ENCODE measurements around the gene GOT1.

GOT1 gene

GRCh38 chr10:99435986-99436638 lies 5.7 kb upstream of the GOT1 start:
- Histone ChIP-seq H3K4me1 (ENCODE audit: control insufficient read depth, insufficient read depth, low read length, poor library complexity, severe bottlenecking) (peaks cover 6% of the 10 kb centered on the region), H3K27ac (ENCODE audit: insufficient read depth, low read length, poor library complexity, severe bottlenecking) (no peak overlapping the region), H3K36me3 (ENCODE audit: control insufficient read depth, insufficient read depth, low read length) (no peaks in the 10 kb centered on the region), H3K9me3 (ENCODE audit: control insufficient read depth, low read length) (no peaks in the 10 kb centered on the region), H3K27me3 (replicated peaks; ENCODE audit: control insufficient read depth, insufficient read depth, low read length, poor library complexity, severe bottlenecking) (no peaks in the 10 kb centered on the region), H3K4me3 (ENCODE audit: insufficient read depth, low read depth, low read length, poor library complexity, severe bottlenecking) (no peak overlapping the region)
- no peak for DNase-seq

- Histone ChIP-seq H3K4me3 (ENCODE audit: insufficient read depth, low read depth, low read length, poor library complexity, severe bottlenecking) (no peak overlapping the region), H3K27ac (ENCODE audit: insufficient read depth, low read length, poor library complexity, severe bottlenecking) (no peak overlapping the region), H3K27me3 (replicated peaks; ENCODE audit: control insufficient read depth, insufficient read depth, low read length, poor library complexity, severe bottlenecking) (no peaks in the 10 kb centered on the region), H3K36me3 (ENCODE audit: control insufficient read depth, insufficient read depth, low read length) (no peaks in the 10 kb centered on the region), H3K9me3 (ENCODE audit: control insufficient read depth, low read length) (no peaks in the 10 kb centered on the region), H3K4me1 (ENCODE audit: control insufficient read depth, insufficient read depth, low read length, poor library complexity, severe bottlenecking) (peaks cover 16% of the 10 kb centered on the region)
- DNase-seq = no peak
Measured at GRCh38 chr10:99433378-99434020, 3.1 kb upstream of the GOT1 start.

- H3K9me3 ChIP-seq (ENCODE audit: control insufficient read depth, low read length) = no peaks in the 10 kb centered on the region
Measured at GRCh38 chr10:99432881-99433280, 2.5 kb upstream of the GOT1 start.

GRCh38 chr10:99432047-99432446 lies 1.6 kb upstream of the GOT1 start:
- no peak for DNase-seq
- H3K27me3 ChIP-seq (replicated peaks; ENCODE audit: control insufficient read depth, insufficient read depth, low read length, poor library complexity, severe bottlenecking) = no peaks in the 10 kb centered on the region
- no peaks in the 10 kb centered on the region for H3K36me3 ChIP-seq (ENCODE audit: control insufficient read depth, insufficient read depth, low read length)
- H3K4me3 ChIP-seq (ENCODE audit: insufficient read depth, low read depth, low read length, poor library complexity, severe bottlenecking) = no peak overlapping the region
- peaks cover 16% of the 10 kb centered on the region for H3K4me1 ChIP-seq (ENCODE audit: control insufficient read depth, insufficient read depth, low read length, poor library complexity, severe bottlenecking)
- H3K9me3 ChIP-seq (ENCODE audit: control insufficient read depth, low read length) = no peaks in the 10 kb centered on the region
- H3K27ac ChIP-seq (ENCODE audit: insufficient read depth, low read length, poor library complexity, severe bottlenecking) = no peak overlapping the region

More at GRCh38 chr10:99432881-99433280, 2.5 kb upstream of the GOT1 start:
- no peak overlapping the region for H3K4me3 ChIP-seq (ENCODE audit: insufficient read depth, low read depth, low read length, poor library complexity, severe bottlenecking)
- H3K27ac ChIP-seq (ENCODE audit: insufficient read depth, low read length, poor library complexity, severe bottlenecking) = no peak overlapping the region
- peaks cover 16% of the 10 kb centered on the region for H3K4me1 ChIP-seq (ENCODE audit: control insufficient read depth, insufficient read depth, low read length, poor library complexity, severe bottlenecking)
- no peaks in the 10 kb centered on the region for H3K27me3 ChIP-seq (replicated peaks; ENCODE audit: control insufficient read depth, insufficient read depth, low read length, poor library complexity, severe bottlenecking)
- no peak for DNase-seq
- no peaks in the 10 kb centered on the region for H3K36me3 ChIP-seq (ENCODE audit: control insufficient read depth, insufficient read depth, low read length)

- H3K9me3 ChIP-seq (ENCODE audit: control insufficient read depth, low read length) = no peaks in the 10 kb centered on the region
- H3K4me3 ChIP-seq (ENCODE audit: insufficient read depth, low read depth, low read length, poor library complexity, severe bottlenecking) = peak overlapping the region; percentile 81
- H3K4me1 ChIP-seq (ENCODE audit: control insufficient read depth, insufficient read depth, low read length, poor library complexity, severe bottlenecking) = peaks cover 16% of the 10 kb centered on the region
- H3K27me3 ChIP-seq (replicated peaks; ENCODE audit: control insufficient read depth, insufficient read depth, low read length, poor library complexity, severe bottlenecking) = no peaks in the 10 kb centered on the region
- H3K36me3 ChIP-seq (ENCODE audit: control insufficient read depth, insufficient read depth, low read length) = no peaks in the 10 kb centered on the region
- peak overlapping the region; percentile 80 for H3K27ac ChIP-seq (ENCODE audit: insufficient read depth, low read length, poor library complexity, severe bottlenecking)
- no peak for DNase-seq
Measured at GRCh38 chr10:99431190-99431760, 851 bp upstream of the GOT1 start.

- Histone ChIP-seq H3K9me3 (ENCODE audit: control insufficient read depth, low read length) (no peaks in the 10 kb centered on the region), H3K36me3 (ENCODE audit: control insufficient read depth, insufficient read depth, low read length) (no peaks in the 10 kb centered on the region), H3K27me3 (replicated peaks; ENCODE audit: control insufficient read depth, insufficient read depth, low read length, poor library complexity, severe bottlenecking) (no peaks in the 10 kb centered on the region), H3K27ac (ENCODE audit: insufficient read depth, low read length, poor library complexity, severe bottlenecking) (peak overlapping the region; percentile 80), H3K4me1 (ENCODE audit: control insufficient read depth, insufficient read depth, low read length, poor library complexity, severe bottlenecking) (peaks cover 16% of the 10 kb centered on the region), H3K4me3 (ENCODE audit: insufficient read depth, low read depth, low read length, poor library complexity, severe bottlenecking) (peak overlapping the region; percentile 81)
- DNase-seq = no peak
Measured at GRCh38 chr10:99430116-99430450, 341 bp downstream of the GOT1 start.

GRCh38 chr10:99429517-99430095 lies 818 bp downstream of the GOT1 start:
- no peaks in the 10 kb centered on the region for H3K27me3 ChIP-seq (replicated peaks; ENCODE audit: control insufficient read depth, insufficient read depth, low read length, poor library complexity, severe bottlenecking)
- H3K27ac ChIP-seq (ENCODE audit: insufficient read depth, low read length, poor library complexity, severe bottlenecking) = peak overlapping the region; percentile 80
- DNase-seq = no peak
- H3K36me3 ChIP-seq (ENCODE audit: control insufficient read depth, insufficient read depth, low read length) = no peaks in the 10 kb centered on the region
- H3K4me1 ChIP-seq (ENCODE audit: control insufficient read depth, insufficient read depth, low read length, poor library complexity, severe bottlenecking) = peaks cover 16% of the 10 kb centered on the region
- no peaks in the 10 kb centered on the region for H3K9me3 ChIP-seq (ENCODE audit: control insufficient read depth, low read length)
- H3K4me3 ChIP-seq (ENCODE audit: insufficient read depth, low read depth, low read length, poor library complexity, severe bottlenecking) = peak overlapping the region; percentile 81

GRCh38 chr10:99427566-99428190 lies 2.7 kb downstream of the GOT1 start:
- H3K27ac ChIP-seq (ENCODE audit: insufficient read depth, low read length, poor library complexity, severe bottlenecking) = no peak overlapping the region
- no peaks in the 10 kb centered on the region for H3K9me3 ChIP-seq (ENCODE audit: control insufficient read depth, low read length)
- no peak overlapping the region for H3K4me3 ChIP-seq (ENCODE audit: insufficient read depth, low read depth, low read length, poor library complexity, severe bottlenecking)
- no peaks in the 10 kb centered on the region for H3K36me3 ChIP-seq (ENCODE audit: control insufficient read depth, insufficient read depth, low read length)
- no peak for DNase-seq
- H3K27me3 ChIP-seq (replicated peaks; ENCODE audit: control insufficient read depth, insufficient read depth, low read length, poor library complexity, severe bottlenecking) = no peaks in the 10 kb centered on the region
- H3K4me1 ChIP-seq (ENCODE audit: control insufficient read depth, insufficient read depth, low read length, poor library complexity, severe bottlenecking) = peaks cover 16% of the 10 kb centered on the region

GRCh38 chr10:99426689-99427088 lies 3.7 kb downstream of the GOT1 start:
- no peaks in the 10 kb centered on the region for H3K36me3 ChIP-seq (ENCODE audit: control insufficient read depth, insufficient read depth, low read length)
- H3K27ac ChIP-seq (ENCODE audit: insufficient read depth, low read length, poor library complexity, severe bottlenecking) = no peak overlapping the region
- peaks cover 15% of the 10 kb centered on the region for H3K4me1 ChIP-seq (ENCODE audit: control insufficient read depth, insufficient read depth, low read length, poor library complexity, severe bottlenecking)
- H3K4me3 ChIP-seq (ENCODE audit: insufficient read depth, low read depth, low read length, poor library complexity, severe bottlenecking) = no peak overlapping the region
- no peaks in the 10 kb centered on the region for H3K9me3 ChIP-seq (ENCODE audit: control insufficient read depth, low read length)
- no peaks in the 10 kb centered on the region for H3K27me3 ChIP-seq (replicated peaks; ENCODE audit: control insufficient read depth, insufficient read depth, low read length, poor library complexity, severe bottlenecking)
- DNase-seq = no peak

- H3K4me3 ChIP-seq (ENCODE audit: insufficient read depth, low read depth, low read length, poor library complexity, severe bottlenecking) = no peak overlapping the region
- H3K4me1 ChIP-seq (ENCODE audit: control insufficient read depth, insufficient read depth, low read length, poor library complexity, severe bottlenecking) = peaks cover 6% of the 10 kb centered on the region
- H3K27me3 ChIP-seq (replicated peaks; ENCODE audit: control insufficient read depth, insufficient read depth, low read length, poor library complexity, severe bottlenecking) = no peaks in the 10 kb centered on the region
- no peak overlapping the region for H3K27ac ChIP-seq (ENCODE audit: insufficient read depth, low read length, poor library complexity, severe bottlenecking)
- H3K9me3 ChIP-seq (ENCODE audit: control insufficient read depth, low read length) = no peaks in the 10 kb centered on the region
- DNase-seq = no peak
- H3K36me3 ChIP-seq (ENCODE audit: control insufficient read depth, insufficient read depth, low read length) = no peaks in the 10 kb centered on the region
Measured at GRCh38 chr10:99425204-99425603, 5.2 kb downstream of the GOT1 start.
